OCI-LY7 (cell line): ENCODE results near the gene TRIM40. TPM values are rescaled to one million over a fixed set of nuclear protein-coding genes. Genes with fewer than 3 reads are reported as not detected.

ENCODE experiments used
- BruUV-seq: library from RNA; stranded (reverse); fragments of 400-500 nt; replicated peaks from 2 replicates; lab custom pipeline; 2021; lab: Mats Ljungman, UMichigan
- CTCF ChIA-PET: fragments of 300-600 bp; sonication (Branson Sonifier 250); formaldehyde crosslinking; loops from one replicate; lab custom pipeline; 2022; ENCODE audit warnings: antibody characterized with exemption; ENCODE audit not compliant: unreplicated experiment; lab: Charles Lee
- POLR2A ChIA-PET: fragments of 300-600 bp; sonication (Branson Sonifier 250); formaldehyde crosslinking; loops from one replicate; lab custom pipeline; 2022; ENCODE audit warnings: antibody characterized with exemption; lab: Charles Lee
- DNase-seq: peaks from one replicate; pipeline ENCODE4 v3.0.0-alpha.2; 2015; ENCODE audit warnings: low spot score
- H2AFZ ChIP-seq: fragments of 200-600 bp; sonication (generic), shearing (Covaris generic); 2 replicates; pipeline ENCODE4 v1.6.1; 2014; ENCODE audit warnings: mild to moderate bottlenecking, antibody characterized with exemption, low read length, moderate library complexity
- H3K27ac ChIP-seq: fragments of 200-600 bp; sonication (generic); 2 replicates; pipeline ENCODE4 v1.5.1; 2014; ENCODE audit warnings: mixed run types, low read depth, mild to moderate bottlenecking, moderate library complexity, low read length, inconsistent platforms; ENCODE audit not compliant: poor library complexity, severe bottlenecking
- H3K36me3 ChIP-seq: fragments of 200-600 bp; sonication (generic); 2 replicates; pipeline ENCODE4 v1.6.1; 2014; ENCODE audit warnings: mild to moderate bottlenecking, antibody characterized with exemption, low read length, moderate library complexity, mixed read lengths; ENCODE audit not compliant: insufficient read depth
- H3K4me1 ChIP-seq: fragments of 200-600 bp; sonication (generic); 2 replicates; pipeline ENCODE4 v1.5.1; 2014; ENCODE audit warnings: mild to moderate bottlenecking, low read length; ENCODE audit not compliant: insufficient read depth, poor library complexity, severe bottlenecking
- H3K4me2 ChIP-seq: fragments of 200-600 bp; sonication (generic); 2 replicates; pipeline ENCODE4 v1.6.1; 2014; ENCODE audit warnings: mild to moderate bottlenecking, low read length
- H3K4me3 ChIP-seq: fragments of 200-600 bp; sonication (generic); 2 replicates; pipeline ENCODE4 v1.5.1; 2014; ENCODE audit warnings: mild to moderate bottlenecking, low read depth, low read length; ENCODE audit not compliant: poor library complexity, severe bottlenecking
- H3K79me2 ChIP-seq: fragments of 200-600 bp; sonication (generic); 2 replicates; pipeline ENCODE4 v1.6.1; 2016; ENCODE audit warnings: low read depth, mild to moderate bottlenecking, low read length, moderate library complexity, mixed read lengths; ENCODE audit not compliant: insufficient read depth
- H3K9me2 ChIP-seq: fragments of 200-600 bp; sonication (generic); 2 replicates; pipeline ENCODE4 v1.6.1; 2016; ENCODE audit warnings: mild to moderate bottlenecking, low read length, mixed read lengths; ENCODE audit not compliant: insufficient read depth
- H3K9me3 ChIP-seq: fragments of 200-600 bp; sonication (generic); 2 replicates; pipeline ENCODE4 v1.6.1; 2014; ENCODE audit warnings: mild to moderate bottlenecking, mixed run types, low read length, mixed read lengths
- H4K20me1 ChIP-seq: fragments of 200-600 bp; sonication (generic); 2 replicates; pipeline ENCODE4 v1.6.1; 2014; ENCODE audit warnings: mild to moderate bottlenecking, antibody characterized with exemption, low read length, moderate library complexity, mixed read lengths; ENCODE audit not compliant: insufficient read depth
- CTCF ChIP-seq: fragments of 200-600 bp; sonication (generic); conservative IDR thresholded peaks from 2 replicates; pipeline ENCODE4 v1.5.1; 2014; ENCODE audit warnings: mild to moderate bottlenecking, antibody characterized with exemption, low read length, moderate library complexity, mixed read lengths
- EZH2phosphoT487 ChIP-seq: fragments of 200-600 bp; sonication (generic); IDR thresholded peaks from 2 replicates; pipeline ENCODE4 v1.6.1; 2018; ENCODE audit warnings: low read depth, borderline replicate concordance, mild to moderate bottlenecking, mixed run types, antibody characterized with exemption, low read length, moderate library complexity, mixed read lengths
- intact Hi-C: fragments of 100-400 bp; cut with micrococcal nuclease; formaldehyde crosslinking; loops from one replicate; pipeline ENCODE4 v1.10.0; 2022; ENCODE audit not compliant: unreplicated experiment
- total RNA-seq, 2 experiments: library from RNA; depleted of rRNA in 1 of 2; stranded (reverse); fragments of >200 nt in 1 of 2; shearing (Covaris generic) in 1 of 2; gene quantifications; 2 replicates each; pipeline ENCODE4 v1.2.3, GENCODE V29; 2014 to 2022

TRIM40 gene
- total RNA-seq, 2 experiments from 2014 or later: not detected

- no peaks in the 10 kb centered on the region for H3K4me1 ChIP-seq
- no peak overlapping the region for H3K4me3 ChIP-seq
- H3K4me2 ChIP-seq: no peak overlapping the region
- DNase-seq: no peak
- TF ChIP-seq CTCF: no peak
- H4K20me1 ChIP-seq: no peaks in the 10 kb centered on the region
- H3K36me3 ChIP-seq: no peaks in the 10 kb centered on the region
- POLR2A ChIA-PET: no interaction called here
- H3K9me3 ChIP-seq: no peaks in the 10 kb centered on the region
- no TSS peak for BruUV-seq
- H3K9me2 ChIP-seq: no peaks in the 10 kb centered on the region
- CTCF ChIA-PET: no interaction called here
- no peak overlapping the region for H3K27ac ChIP-seq
- H3K79me2 ChIP-seq: no peaks in the 10 kb centered on the region
- intact Hi-C loops: no loop called here
- no peak overlapping the region for H2AFZ ChIP-seq
These were observed 17.1 kb downstream of the TRIM40 start for GRCh38 chr6:30152910-30153610.

GRCh38 chr6:30154061-30154460 lies 18.1 kb downstream of the TRIM40 start:
- H3K4me2 ChIP-seq: no peak overlapping the region
- CTCF ChIA-PET: no interaction called here

More at GRCh38 chr6:30154061-30154460, 18.1 kb downstream of the TRIM40 start:
- no peak overlapping the region for H3K27ac ChIP-seq
- H3K36me3 ChIP-seq: no peaks in the 10 kb centered on the region
- intact Hi-C loops: no loop called here
- BruUV-seq: no TSS peak
- no peaks in the 10 kb centered on the region for H3K79me2 ChIP-seq
- H3K9me3 ChIP-seq: no peaks in the 10 kb centered on the region
- POLR2A ChIA-PET: no interaction called here
- DNase-seq: no peak
- H3K4me1 ChIP-seq: no peaks in the 10 kb centered on the region
- no peak overlapping the region for H3K4me3 ChIP-seq
- TF ChIP-seq EZH2phosphoT487: no peak
- no peak for TF ChIP-seq CTCF
- no peaks in the 10 kb centered on the region for H3K9me2 ChIP-seq
- no peak overlapping the region for H2AFZ ChIP-seq
- no peaks in the 10 kb centered on the region for H4K20me1 ChIP-seq
